Activated naive CD4-positive, alpha-beta T cell treated with anti-CD3 and anti-CD28 coated beads for 36 hours (primary cell): ENCODE data around the gene PPP6R1. TPM values are rescaled to one million over a fixed set of nuclear protein-coding genes. Genes with fewer than 3 reads are reported as not detected.

Experiments
- CTCF ChIA-PET: fragments of 350-600 bp; sonication (Branson Sonifier 250); formaldehyde crosslinking; loops from one replicate; lab custom pipeline; 2021; ENCODE audit warnings: antibody characterized with exemption; lab: Charles Lee
- DNase-seq: peaks from one replicate; pipeline ENCODE4 v3.0.0-alpha.2; 2020
- H3K27ac Mint-ChIP-seq: one replicate; pipeline ENCODE4 v1.8.0; 2021; ENCODE audit warnings: mild to moderate bottlenecking, mixed read lengths
- H3K27me3 Mint-ChIP-seq: one replicate; pipeline ENCODE4 v1.8.0; 2021; ENCODE audit warnings: low read depth, mixed read lengths
- H3K36me3 Mint-ChIP-seq: one replicate; pipeline ENCODE4 v1.8.0; 2021; ENCODE audit warnings: low read depth, mixed read lengths
- H3K4me1 Mint-ChIP-seq: one replicate; pipeline ENCODE4 v1.8.0; 2021; ENCODE audit warnings: low read depth, mixed read lengths
- H3K4me3 Mint-ChIP-seq: one replicate; pipeline ENCODE4 v1.8.0; 2021; ENCODE audit warnings: mild to moderate bottlenecking, moderate library complexity, mixed read lengths
- H3K9me3 Mint-ChIP-seq: one replicate; pipeline ENCODE4 v1.8.0; 2021; ENCODE audit warnings: mixed read lengths
- intact Hi-C: fragments of 100-400 bp; cut with micrococcal nuclease; formaldehyde crosslinking; loops from one replicate; pipeline ENCODE4 v1.15.1; 2023
- total RNA-seq, 2 experiments: library from RNA; stranded (reverse); gene quantifications; one replicate each; pipeline ENCODE4 v1.2.3, GENCODE V29; 2021

The PPP6R1 gene
- total RNA-seq, 2 experiments from 2014 or later: 166 to 174 TPM

DNA sequence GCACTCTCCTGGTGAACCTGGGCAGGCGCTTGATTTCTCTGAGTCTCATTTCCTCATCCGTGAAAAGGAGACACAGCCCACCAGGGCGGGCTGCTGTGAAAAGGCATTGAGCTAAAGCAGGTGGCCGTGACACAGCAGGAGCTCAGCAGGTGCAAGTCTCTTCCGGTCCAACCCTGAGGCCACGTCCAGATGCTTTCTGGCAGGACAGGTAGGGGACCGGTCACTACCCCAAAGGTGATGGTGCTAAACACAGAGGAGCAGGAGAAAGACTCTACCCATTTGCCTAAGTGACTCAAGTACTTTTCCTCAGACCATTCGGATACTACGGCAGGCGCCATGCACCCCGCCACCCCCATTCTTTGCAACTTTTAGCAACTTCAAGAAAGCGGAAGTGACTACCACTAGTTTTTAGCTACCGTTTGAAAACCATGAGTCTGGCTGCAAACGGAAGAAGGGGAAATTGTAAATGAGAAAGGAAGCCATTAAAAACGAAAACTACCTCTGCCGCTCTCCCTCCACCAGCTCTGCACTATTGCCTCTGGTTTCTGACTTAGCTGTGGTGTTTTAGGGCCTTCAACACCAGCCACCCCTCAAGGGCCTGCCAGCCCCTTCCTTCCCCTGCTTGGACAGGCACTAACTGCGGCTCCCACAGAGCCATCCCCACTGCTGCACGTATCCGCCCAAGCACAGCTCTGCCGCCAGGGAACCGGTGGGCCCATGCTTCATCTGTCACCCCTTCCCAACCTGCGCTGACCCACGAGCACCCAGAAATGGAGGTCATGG lies 4.8 kb downstream of the PPP6R1 start:
- Mint-ChIP-seq H3K36me3 (peaks cover 53% of the 10 kb centered on the region), H3K4me1 (peaks cover 47% of the 10 kb centered on the region), H3K27ac (peak overlapping the region; percentile 99), H3K27me3 (no peaks in the 10 kb centered on the region), H3K9me3 (no peaks in the 10 kb centered on the region), H3K4me3 (peak overlapping the region; percentile 88)
- intact Hi-C loops: loop anchor here (1.0 to 10.0 kb wide), 5 partner anchors 85 to 1119 kb away; partner anchors contain the start of genes CNOT3, KMT5C, PPP1R12C and ZSCAN5A
- CTCF ChIA-PET: interaction anchor here (0.8 to 1.7 kb wide), 6 partner anchors 39 to 263 kb away, joined by 3 to 5 read pairs (median 3); no protein-coding TSS in a partner anchor
- peak; percentile 82 for DNase-seq

DNA sequence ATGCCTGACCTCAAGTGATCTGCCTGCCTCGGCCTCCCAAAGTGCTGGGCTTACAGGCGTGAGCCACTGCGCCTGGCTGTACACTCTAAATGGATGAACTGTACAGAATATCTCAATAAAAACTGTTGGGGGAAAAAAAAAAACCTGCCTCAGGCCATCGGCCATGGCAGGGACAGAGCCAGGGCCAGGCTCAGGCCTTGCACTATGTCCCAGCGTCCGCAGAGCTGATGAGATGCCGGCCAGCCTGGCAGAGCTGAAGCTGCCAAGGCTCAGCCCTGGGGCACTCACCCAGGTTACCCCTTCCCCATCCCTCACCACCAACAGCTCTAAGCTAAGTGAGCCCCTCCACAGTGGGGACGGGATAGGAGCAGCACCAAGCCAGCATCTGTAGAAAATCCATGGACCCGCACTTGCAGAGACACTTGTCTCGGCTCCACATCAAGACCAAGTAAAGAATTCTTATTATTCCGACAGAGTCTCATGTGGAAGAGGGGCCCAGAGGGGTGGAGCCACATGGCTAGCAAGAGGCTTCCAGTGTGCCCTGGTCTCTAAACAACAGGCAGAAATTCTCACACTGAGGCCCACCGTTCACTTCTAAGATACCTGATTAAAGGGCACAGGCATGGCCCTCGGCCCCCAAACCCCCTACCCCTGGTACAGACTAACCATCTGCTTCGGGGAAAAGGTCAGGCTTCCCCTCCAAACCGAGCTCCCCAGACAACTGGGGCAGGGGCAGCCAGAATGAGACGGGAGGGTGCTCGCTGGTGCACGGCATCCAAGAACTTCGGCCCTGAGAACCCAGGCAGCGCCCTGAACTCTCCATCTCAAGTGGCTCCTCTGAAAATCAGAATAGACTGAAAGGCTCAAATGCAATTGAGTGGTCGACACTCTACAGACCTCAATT lies 5.8 kb downstream of the PPP6R1 start:
- no peaks in the 10 kb centered on the region for H3K9me3 Mint-ChIP-seq
- CTCF ChIA-PET: interaction anchor here (0.6 to 1.3 kb wide), 3 partner anchors 40 to 378 kb away, joined by 3 to 4 read pairs (median 3); no protein-coding TSS in a partner anchor
- DNase-seq: no peak
- H3K4me1 Mint-ChIP-seq: peaks cover 57% of the 10 kb centered on the region
- peak overlapping the region; percentile 99 for H3K27ac Mint-ChIP-seq
- intact Hi-C loops: loop anchor here (10.0 kb wide), 2 partner anchors 1062 to 1118 kb away; partner anchors contain the start of genes CNOT3 and ZSCAN5A
- no peaks in the 10 kb centered on the region for H3K27me3 Mint-ChIP-seq
- H3K36me3 Mint-ChIP-seq: peaks cover 60% of the 10 kb centered on the region
- H3K4me3 Mint-ChIP-seq: peak overlapping the region; percentile 88

GRCh38 chr19:55251341-55252081 lies 7.3 kb downstream of the PPP6R1 start:
- Mint-ChIP-seq H3K9me3 (no peaks in the 10 kb centered on the region), H3K36me3 (peaks cover 51% of the 10 kb centered on the region), H3K27ac (peak overlapping the region; percentile 99), H3K4me1 (peaks cover 57% of the 10 kb centered on the region), H3K4me3 (peak overlapping the region; percentile 61), H3K27me3 (no peaks in the 10 kb centered on the region)
- intact Hi-C loops: loop anchor here (10.0 kb wide), 2 partner anchors 1063 to 1117 kb away; partner anchors contain the start of genes CNOT3 and ZSCAN5A
- CTCF ChIA-PET: interaction anchor here (0.8 kb wide), 1 partner anchor 50 kb away, joined by 4 read pairs; no protein-coding TSS in a partner anchor
- DNase-seq: peak; percentile 73

GRCh38 chr19:55250262-55251036 lies 8.4 kb downstream of the PPP6R1 start:
- no peak overlapping the region for H3K4me3 Mint-ChIP-seq
- H3K4me1 Mint-ChIP-seq: peaks cover 50% of the 10 kb centered on the region
- no peaks in the 10 kb centered on the region for H3K27me3 Mint-ChIP-seq
- no peak for DNase-seq
- H3K9me3 Mint-ChIP-seq: no peaks in the 10 kb centered on the region
- CTCF ChIA-PET: interaction anchor here (0.8 kb wide), 1 partner anchor 51 kb away, joined by 4 read pairs; no protein-coding TSS in a partner anchor
- intact Hi-C loops: loop anchor here (10.0 kb wide), 2 partner anchors 1064 to 1116 kb away; partner anchors contain the start of genes CNOT3 and ZSCAN5A
- peak overlapping the region; percentile 99 for H3K27ac Mint-ChIP-seq
- peaks cover 44% of the 10 kb centered on the region for H3K36me3 Mint-ChIP-seq

DNA sequence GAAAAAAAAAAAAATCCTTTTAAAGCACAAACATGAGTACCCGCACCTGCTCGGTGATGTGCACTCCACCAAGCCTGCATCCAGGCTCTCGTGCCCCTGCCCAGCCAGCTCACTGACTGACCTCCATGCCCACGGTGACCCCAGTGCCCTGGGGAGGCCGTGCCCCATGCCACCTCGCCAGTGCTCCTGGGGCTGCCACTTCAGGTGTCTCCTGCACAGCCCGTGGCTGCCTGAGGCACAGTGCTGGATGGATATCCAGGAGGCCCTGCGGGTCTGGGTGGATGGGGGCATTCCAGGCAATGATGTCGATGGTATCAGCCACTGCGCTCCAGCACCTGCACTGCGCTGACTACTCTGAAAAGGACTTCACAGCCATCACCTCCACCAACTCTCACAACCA lies 9.0 kb downstream of the PPP6R1 start:
- H3K27me3 Mint-ChIP-seq: no peaks in the 10 kb centered on the region
- H3K9me3 Mint-ChIP-seq: no peaks in the 10 kb centered on the region
- intact Hi-C loops: loop anchor here (10.0 kb wide), 2 partner anchors 1065 to 1115 kb away; partner anchors contain the start of genes CNOT3 and ZSCAN5A
- peaks cover 39% of the 10 kb centered on the region for H3K36me3 Mint-ChIP-seq
- no peak overlapping the region for H3K4me3 Mint-ChIP-seq
- CTCF ChIA-PET: no interaction called here
- H3K27ac Mint-ChIP-seq: no peak overlapping the region
- DNase-seq: no peak
- H3K4me1 Mint-ChIP-seq: peaks cover 50% of the 10 kb centered on the region

DNA sequence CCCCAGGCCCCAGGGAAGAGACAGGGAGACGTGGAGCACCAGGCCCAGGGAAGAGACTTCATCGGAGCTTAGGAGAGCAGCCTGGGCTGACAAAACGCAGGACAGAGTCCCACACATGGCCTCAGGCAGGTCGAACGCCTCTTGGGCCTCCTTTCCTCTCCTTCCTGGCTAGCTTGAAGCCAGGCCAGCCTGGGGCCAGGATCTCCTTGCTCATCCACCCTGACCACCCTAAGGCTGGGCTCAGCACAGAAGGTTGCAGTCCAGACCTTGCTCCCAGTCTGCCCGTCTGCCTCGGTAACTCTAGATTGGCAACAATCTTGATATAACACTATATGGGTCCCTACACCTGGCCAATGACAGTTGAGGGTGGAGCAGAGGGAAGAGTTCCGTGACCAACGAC lies 10.1 kb downstream of the PPP6R1 start:
- H3K9me3 Mint-ChIP-seq: no peaks in the 10 kb centered on the region
- peaks cover 38% of the 10 kb centered on the region for H3K36me3 Mint-ChIP-seq
- H3K4me3 Mint-ChIP-seq: no peak overlapping the region
- no peak for DNase-seq
- peaks cover 47% of the 10 kb centered on the region for H3K4me1 Mint-ChIP-seq
- peak overlapping the region; percentile 46 for H3K27ac Mint-ChIP-seq
- CTCF ChIA-PET: no interaction called here
- no peaks in the 10 kb centered on the region for H3K27me3 Mint-ChIP-seq
- intact Hi-C loops: no loop called here

DNA sequence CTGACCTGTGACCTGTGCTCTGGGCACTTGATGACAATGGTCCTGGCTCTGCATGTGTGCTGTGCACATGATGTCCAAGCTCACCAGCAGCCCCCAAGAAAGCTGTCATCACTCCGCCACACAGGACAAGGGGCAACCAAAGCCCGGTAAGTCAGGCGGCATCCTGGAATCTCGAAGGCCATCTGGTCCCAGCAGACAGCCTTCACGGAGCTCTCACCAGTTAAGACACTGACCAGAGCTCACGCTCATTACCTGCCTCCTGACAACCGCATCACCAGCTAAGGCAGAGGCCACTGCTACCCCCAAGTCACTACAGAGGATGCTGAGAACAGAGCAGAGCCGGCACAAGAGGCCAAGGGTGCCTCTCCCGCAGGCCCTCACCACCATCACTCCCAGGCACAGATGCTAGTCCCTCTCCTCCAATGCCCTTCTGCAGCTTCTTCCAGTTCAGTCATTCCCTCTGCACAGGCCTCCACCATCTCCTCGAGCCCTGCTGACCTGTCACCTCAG lies 10.6 kb downstream of the PPP6R1 start:
- intact Hi-C loops: no loop called here
- Mint-ChIP-seq H3K27ac (peak overlapping the region; percentile 18), H3K36me3 (peaks cover 36% of the 10 kb centered on the region), H3K27me3 (no peaks in the 10 kb centered on the region), H3K4me1 (peaks cover 42% of the 10 kb centered on the region), H3K9me3 (no peaks in the 10 kb centered on the region), H3K4me3 (no peak overlapping the region)
- no peak for DNase-seq
- CTCF ChIA-PET: no interaction called here

- H3K4me3 Mint-ChIP-seq: no peak overlapping the region
- CTCF ChIA-PET: no interaction called here
- peaks cover 37% of the 10 kb centered on the region for H3K36me3 Mint-ChIP-seq
- no peak for DNase-seq
- H3K27me3 Mint-ChIP-seq: no peaks in the 10 kb centered on the region
- H3K9me3 Mint-ChIP-seq: no peaks in the 10 kb centered on the region
- intact Hi-C loops: no loop called here
- peak overlapping the region; percentile 24 for H3K27ac Mint-ChIP-seq
- peaks cover 37% of the 10 kb centered on the region for H3K4me1 Mint-ChIP-seq
These were observed 11.2 kb downstream of the PPP6R1 start for GRCh38 chr19:55247621-55248099.

GRCh38 chr19:55246462-55247451 lies 12.1 kb downstream of the PPP6R1 start:
- H3K27ac Mint-ChIP-seq: peak overlapping the region; percentile 24
- no peak overlapping the region for H3K4me3 Mint-ChIP-seq
- no peaks in the 10 kb centered on the region for H3K27me3 Mint-ChIP-seq
- intact Hi-C loops: no loop called here
- H3K4me1 Mint-ChIP-seq: peaks cover 28% of the 10 kb centered on the region
- peaks cover 34% of the 10 kb centered on the region for H3K36me3 Mint-ChIP-seq
- H3K9me3 Mint-ChIP-seq: no peaks in the 10 kb centered on the region
- no peak for DNase-seq
- CTCF ChIA-PET: no interaction called here
